ENCODE results near the gene CFB. TPM values are rescaled to one million over a fixed set of nuclear protein-coding genes. Genes with fewer than 3 reads are reported as not detected.
A peak's percentile ranks its signal among the peaks of the same experiment; 100 is the strongest.

Gene CFB
- total and polyA plus RNA-seq, 2 of the 13 experiments (the other 11 are each of a cell fraction or from before 2014, with no cell fraction given): 171 to 513 TPM

GRCh38 chr6:31927242-31927862 is 18.5 kb upstream of the CFB start, which contains the start of gene C2 (continued):
- TF ChIP-seq HMGXB4 (CRISPR knock-in tag; IDR thresholded peaks at IDR 0.05; ENCODE audit: borderline replicate concordance in 1 of 2, low read depth in 1 of 2): peak; percentile 59 to 60; a peak in 2 of 4 replicates
- no peak for TF ChIP-seq NR0B2 (CRISPR knock-in tag; IDR thresholded peaks at IDR 0.05)
- no peak for TF ChIP-seq TAF15 (IDR thresholded peaks at IDR 0.05; ENCODE audit: low read depth, low read length, poor library complexity, severe bottlenecking)
- TF ChIP-seq MXI1 (IDR thresholded peaks at IDR 0.05; ENCODE audit: borderline replicate concordance, low read depth, low read length): peak; percentile 93; the same call in 2 of the 3 replicates
- no peak for TF ChIP-seq ZNF678 (CRISPR knock-in tag; IDR thresholded peaks at IDR 0.05)
- no peak for TF ChIP-seq ZNF264 (CRISPR knock-in tag; IDR thresholded peaks at IDR 0.05)
- TF ChIP-seq ARNT (IDR thresholded peaks at IDR 0.05): no peak
- no peak for TF ChIP-seq MTF2 (CRISPR knock-in tag; IDR thresholded peaks at IDR 0.05; ENCODE audit: borderline replicate concordance)
- TF ChIP-seq RFX1 (IDR thresholded peaks at IDR 0.05): no peak
- 0 out of 2 replicates have a peak, but pooled peaks have one; percentile 39 for TF ChIP-seq ZNF639 (CRISPR knock-in tag; conservative IDR thresholded peaks at IDR 0.05)
- no peak for TF ChIP-seq BCLAF1 (IDR thresholded peaks at IDR 0.05)
- peak; percentile 82; the same call in 1 of the 2 replicates for TF ChIP-seq FOXK2 (IDR thresholded peaks at IDR 0.05)
- peak; percentile 91 for TF ChIP-seq RCOR2 (CRISPR knock-in tag; IDR thresholded peaks at IDR 0.05)
- peak; percentile 86 for TF ChIP-seq NFIC (IDR thresholded peaks at IDR 0.05; ENCODE audit: low read length)
- TF ChIP-seq ZNF235 (CRISPR knock-in tag; IDR thresholded peaks at IDR 0.05; ENCODE audit: borderline replicate concordance): no peak
- TF ChIP-seq, protein P1, sequence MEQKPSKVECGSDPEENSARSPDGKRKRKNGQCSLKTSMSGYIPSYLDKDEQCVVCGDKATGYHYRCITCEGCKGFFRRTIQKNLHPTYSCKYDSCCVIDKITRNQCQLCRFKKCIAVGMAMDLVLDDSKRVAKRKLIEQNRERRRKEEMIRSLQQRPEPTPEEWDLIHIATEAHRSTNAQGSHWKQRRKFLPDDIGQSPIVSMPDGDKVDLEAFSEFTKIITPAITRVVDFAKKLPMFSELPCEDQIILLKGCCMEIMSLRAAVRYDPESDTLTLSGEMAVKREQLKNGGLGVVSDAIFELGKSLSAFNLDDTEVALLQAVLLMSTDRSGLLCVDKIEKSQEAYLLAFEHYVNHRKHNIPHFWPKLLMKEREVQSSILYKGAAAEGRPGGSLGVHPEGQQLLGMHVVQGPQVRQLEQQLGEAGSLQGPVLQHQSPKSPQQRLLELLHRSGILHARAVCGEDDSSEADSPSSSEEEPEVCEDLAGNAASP (CRISPR knock-in tag; IDR thresholded peaks at IDR 0.05; ENCODE audit: borderline replicate concordance): peak; percentile 83; the same call in 1 of the 2 replicates
- 0 out of 2 replicates have a peak, but pooled peaks have one; percentile 51 for TF ChIP-seq ZNF12 (CRISPR knock-in tag; IDR thresholded peaks at IDR 0.05)
- no peak; the same call in 1 of the 2 replicates for TF ChIP-seq ZNF136 (CRISPR knock-in tag; IDR thresholded peaks at IDR 0.05; ENCODE audit: low read depth)
- peak; percentile 34; the same call in 1 of the 2 replicates for TF ChIP-seq JUND (CRISPR knock-in tag; IDR thresholded peaks at IDR 0.05)
- TF ChIP-seq ZNF367 (CRISPR knock-in tag; IDR thresholded peaks at IDR 0.05; ENCODE audit: borderline replicate concordance): no peak
- TF ChIP-seq ZNF326 (CRISPR knock-in tag; IDR thresholded peaks at IDR 0.05; ENCODE audit: borderline replicate concordance): no peak
